Esophagus squamous epithelium (tissue), 4 donors: ENCODE results near the gene PDZK1IP1.

ENCODE experiments used
- CTCF ChIP-seq, 6 experiments: fragments of 450-650 bp in 4 of 6; fragments of 200-600 bp in 2 of 6; sonication (generic) in 2 of 6; IDR thresholded peaks; one replicate each; pipeline ENCODE4 v1.5.1; 2016 to 2019; ENCODE audit warnings: antibody characterized with exemption in 6 of 6, mild to moderate bottlenecking in 4 of 6, moderate library complexity in 4 of 6
- POLR2A ChIP-seq, 4 donors: fragments of 450-650 bp; IDR thresholded peaks; one replicate each; pipeline ENCODE4 v1.6.1; 2017; ENCODE audit warnings: antibody characterized with exemption in 4 of 4, mild to moderate bottlenecking in 4 of 4, moderate library complexity in 3 of 4

DNA sequence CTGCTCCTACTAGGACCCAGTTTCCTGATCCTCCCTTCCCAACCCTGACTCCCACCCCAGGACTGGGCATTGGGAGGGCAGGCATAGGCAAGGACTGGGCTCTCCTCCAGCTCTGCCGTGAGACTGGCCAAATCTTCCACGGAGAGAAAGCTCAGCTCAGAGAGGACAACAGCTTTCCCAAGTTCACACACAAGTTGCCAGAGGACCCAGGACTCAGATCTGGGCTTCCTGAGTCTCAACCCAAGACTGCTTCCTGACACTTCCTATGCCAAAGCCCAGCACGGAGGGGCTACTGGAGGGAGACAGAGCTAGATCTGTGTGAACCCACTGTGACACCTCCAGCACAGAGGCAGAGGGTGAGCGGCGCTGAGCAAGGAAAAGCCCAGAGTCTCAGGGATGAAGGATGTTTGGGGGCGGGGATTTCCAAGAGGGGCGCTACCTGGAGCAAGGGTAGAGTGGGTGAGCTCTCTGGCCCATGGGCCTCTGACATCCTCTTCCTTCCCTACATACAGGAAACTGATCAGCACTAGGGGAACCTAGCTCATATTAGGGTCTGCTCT lies 7.1 kb downstream of the PDZK1IP1 start:
- TF ChIP-seq CTCF (IDR thresholded peaks at IDR 0.05) (no peak), POLR2A (IDR thresholded peaks at IDR 0.05) (no peak)
